MM.1S (cell line): Measurements from ENCODE around the gene AZIN2.

Experiments
- DNase-seq: peaks from one replicate; pipeline ENCODE4 v3.0.0-alpha.2; 2015
- H2AFZ ChIP-seq: fragments of 300-600 bp; sonication (generic); 2 replicates; pipeline ENCODE4 v1.6.0; 2016; ENCODE audit warnings: antibody characterized with exemption, low read length
- H3F3A ChIP-seq: fragments of 300-600 bp; sonication (generic); 2 replicates; pipeline ENCODE4 v1.6.1; 2016; ENCODE audit warnings: mild to moderate bottlenecking, antibody characterized with exemption, low read length, moderate library complexity, mixed read lengths; ENCODE audit not compliant: insufficient read depth
- H3K27ac ChIP-seq: fragments of 300-600 bp; sonication (generic); 2 replicates; pipeline ENCODE4 v1.5.1; 2016; ENCODE audit warnings: mild to moderate bottlenecking, low read length
- H3K27me3 ChIP-seq: fragments of 300-600 bp; sonication (generic); replicated peaks from 2 replicates; pipeline ENCODE4 v1.6.0; 2016; ENCODE audit warnings: low read length; ENCODE audit not compliant: insufficient read depth
- H3K36me3 ChIP-seq: fragments of 300-600 bp; sonication (generic); replicated peaks from 2 replicates; pipeline ENCODE4 v1.6.1; 2016; ENCODE audit warnings: mild to moderate bottlenecking, low read length, mixed read lengths; ENCODE audit not compliant: insufficient read depth
- H3K4me1 ChIP-seq: fragments of 300-600 bp; sonication (generic); 2 replicates; pipeline ENCODE4 v1.6.1; 2016; ENCODE audit warnings: low read length, mixed read lengths
- H3K4me2 ChIP-seq: fragments of 300-600 bp; sonication (generic); 2 replicates; pipeline ENCODE4 v1.6.0; 2016; ENCODE audit warnings: low read depth, low read length
- H3K4me3 ChIP-seq: fragments of 300-600 bp; sonication (generic); 2 replicates; pipeline ENCODE4 v1.5.1; 2016; ENCODE audit warnings: low read length, mixed read lengths
- H3K79me2 ChIP-seq: fragments of 300-600 bp; sonication (generic); 2 replicates; pipeline ENCODE4 v1.6.1; 2016; ENCODE audit warnings: mixed run types, low read length, mixed read lengths
- H3K9ac ChIP-seq: fragments of 300-600 bp; sonication (generic); 2 replicates; pipeline ENCODE4 v1.6.1; 2016; ENCODE audit warnings: low read length, mixed read lengths
- H3K9me2 ChIP-seq: fragments of 300-600 bp; sonication (generic); replicated peaks from 2 replicates; pipeline ENCODE4 v1.6.1; 2016; ENCODE audit warnings: mild to moderate bottlenecking, low read length, mixed read lengths; ENCODE audit not compliant: insufficient read depth
- H3K9me3 ChIP-seq: fragments of 300-600 bp; sonication (generic); replicated peaks from 2 replicates; pipeline ENCODE4 v1.6.1; 2016; ENCODE audit warnings: mild to moderate bottlenecking, low read length, mixed read lengths; ENCODE audit not compliant: insufficient read depth
- H4K20me1 ChIP-seq: fragments of 300-600 bp; sonication (generic); 2 replicates; pipeline ENCODE4 v1.6.1; 2016; ENCODE audit warnings: mild to moderate bottlenecking, low read length, moderate library complexity, mixed read lengths; ENCODE audit not compliant: insufficient read depth
- CTCF ChIP-seq: fragments of 300-600 bp; sonication (generic); IDR thresholded peaks from 2 replicates; pipeline ENCODE4 v1.5.1; 2016; ENCODE audit warnings: antibody characterized with exemption, low read length, mixed read lengths
- EZH2 ChIP-seq: fragments of 300-600 bp; sonication (generic); optimal IDR thresholded peaks from 2 replicates; pipeline ENCODE3; 2017; ENCODE audit warnings: low read depth, mild to moderate bottlenecking, antibody characterized with exemption, low read length, mixed read lengths
- EZH2phosphoT487 ChIP-seq: fragments of 300-600 bp; sonication (generic); IDR thresholded peaks from 2 replicates; pipeline ENCODE4 v1.6.1; 2018; ENCODE audit warnings: antibody characterized with exemption, low read length

The AZIN2 gene

GRCh38 chr1:33137800-33138199 lies 56.8 kb downstream of the AZIN2 start:
- H3K27ac ChIP-seq = no peak overlapping the region
- no peaks in the 10 kb centered on the region for H3K36me3 ChIP-seq
- H3K9ac ChIP-seq = no peak overlapping the region
- H3K4me1 ChIP-seq = no peaks in the 10 kb centered on the region
- no peaks in the 10 kb centered on the region for H3K9me3 ChIP-seq
- no peaks in the 10 kb centered on the region for H3K27me3 ChIP-seq
- H3K4me2 ChIP-seq = no peak overlapping the region
- no peak for DNase-seq
- H2AFZ ChIP-seq = no peak overlapping the region
- H3K9me2 ChIP-seq = no peaks in the 10 kb centered on the region
- H3F3A ChIP-seq = no peaks in the 10 kb centered on the region
- TF ChIP-seq CTCF (peak; percentile 15; the same call in 1 of the 2 replicates), EZH2phosphoT487 (no peak), EZH2 (no peak)
- H3K4me3 ChIP-seq = no peak overlapping the region
- H4K20me1 ChIP-seq = no peaks in the 10 kb centered on the region
- H3K79me2 ChIP-seq = no peaks in the 10 kb centered on the region

- Histone ChIP-seq H3K9me2 (no peaks in the 10 kb centered on the region), H4K20me1 (no peaks in the 10 kb centered on the region), H3K79me2 (no peaks in the 10 kb centered on the region), H3K9me3 (no peaks in the 10 kb centered on the region), H3K4me2 (no peak overlapping the region), H3K36me3 (no peaks in the 10 kb centered on the region), H3K9ac (no peak overlapping the region), H3K4me3 (no peak overlapping the region), H3F3A (no peaks in the 10 kb centered on the region), H3K4me1 (no peaks in the 10 kb centered on the region), H2AFZ (no peak overlapping the region), H3K27ac (no peak overlapping the region), H3K27me3 (no peaks in the 10 kb centered on the region)
- TF ChIP-seq CTCF = no peak
- TF ChIP-seq EZH2 = no peak
- TF ChIP-seq EZH2phosphoT487 = no peak
- DNase-seq = no peak
These were observed 59.5 kb downstream of the AZIN2 start for GRCh38 chr1:33140153-33141149.

- no peaks in the 10 kb centered on the region for H3K9me3 ChIP-seq
- no peaks in the 10 kb centered on the region for H3F3A ChIP-seq
- no peaks in the 10 kb centered on the region for H3K9me2 ChIP-seq
- H4K20me1 ChIP-seq = no peaks in the 10 kb centered on the region
- no peak overlapping the region for H2AFZ ChIP-seq
- no peak overlapping the region for H3K27ac ChIP-seq
- no peak overlapping the region for H3K4me2 ChIP-seq
- DNase-seq = no peak
- no peaks in the 10 kb centered on the region for H3K27me3 ChIP-seq
- TF ChIP-seq EZH2phosphoT487 (no peak), CTCF (no peak), EZH2 (no peak)
- no peak overlapping the region for H3K4me3 ChIP-seq
- H3K9ac ChIP-seq = no peak overlapping the region
- no peaks in the 10 kb centered on the region for H3K79me2 ChIP-seq
- H3K4me1 ChIP-seq = no peaks in the 10 kb centered on the region
- no peaks in the 10 kb centered on the region for H3K36me3 ChIP-seq
These were observed 60.3 kb downstream of the AZIN2 start for GRCh38 chr1:33141216-33141615.
